Esophagus squamous epithelium (tissue), 4 donors: Measurements from ENCODE around the gene CAMK4.

Experiments used
- POLR2A ChIP-seq, 4 donors: fragments of 450-650 bp; IDR thresholded peaks; one replicate each; pipeline ENCODE4 v1.6.1; 2017; ENCODE audit warnings: antibody characterized with exemption in 4 of 4, mild to moderate bottlenecking in 4 of 4, moderate library complexity in 3 of 4
- TF ChIP-seq, protein P1 (sequence below), 6 experiments: fragments of 450-650 bp in 4 of 6; fragments of 200-600 bp in 2 of 6; sonication (generic) in 2 of 6; IDR thresholded peaks; one replicate each; pipeline ENCODE4 v1.5.1; 2016 to 2019; ENCODE audit warnings: antibody characterized with exemption in 6 of 6, mild to moderate bottlenecking in 4 of 6, moderate library complexity in 4 of 6

DNA sequence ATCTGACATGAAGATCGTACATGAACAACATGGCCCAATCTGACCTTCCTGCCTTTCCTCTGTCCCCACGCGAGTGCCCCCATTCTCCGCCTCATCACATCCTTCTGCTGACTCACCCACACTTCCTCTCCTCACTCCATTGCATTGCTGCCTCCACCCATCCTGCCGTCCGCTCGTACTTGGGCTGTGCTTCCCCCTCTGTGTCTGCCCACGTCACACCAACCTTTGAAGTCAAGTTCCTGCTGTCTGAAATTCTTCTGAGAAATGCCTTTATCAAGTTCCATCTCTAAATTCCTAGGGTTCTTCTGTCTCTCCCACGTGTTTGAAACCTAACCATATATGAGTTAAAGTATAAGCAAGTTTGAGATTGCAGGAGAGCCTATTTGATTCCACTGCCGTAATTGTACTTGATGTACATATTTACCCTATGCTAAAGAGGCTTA is 306.1 kb downstream of the CAMK4 start:
- TF ChIP-seq, protein P1, sequence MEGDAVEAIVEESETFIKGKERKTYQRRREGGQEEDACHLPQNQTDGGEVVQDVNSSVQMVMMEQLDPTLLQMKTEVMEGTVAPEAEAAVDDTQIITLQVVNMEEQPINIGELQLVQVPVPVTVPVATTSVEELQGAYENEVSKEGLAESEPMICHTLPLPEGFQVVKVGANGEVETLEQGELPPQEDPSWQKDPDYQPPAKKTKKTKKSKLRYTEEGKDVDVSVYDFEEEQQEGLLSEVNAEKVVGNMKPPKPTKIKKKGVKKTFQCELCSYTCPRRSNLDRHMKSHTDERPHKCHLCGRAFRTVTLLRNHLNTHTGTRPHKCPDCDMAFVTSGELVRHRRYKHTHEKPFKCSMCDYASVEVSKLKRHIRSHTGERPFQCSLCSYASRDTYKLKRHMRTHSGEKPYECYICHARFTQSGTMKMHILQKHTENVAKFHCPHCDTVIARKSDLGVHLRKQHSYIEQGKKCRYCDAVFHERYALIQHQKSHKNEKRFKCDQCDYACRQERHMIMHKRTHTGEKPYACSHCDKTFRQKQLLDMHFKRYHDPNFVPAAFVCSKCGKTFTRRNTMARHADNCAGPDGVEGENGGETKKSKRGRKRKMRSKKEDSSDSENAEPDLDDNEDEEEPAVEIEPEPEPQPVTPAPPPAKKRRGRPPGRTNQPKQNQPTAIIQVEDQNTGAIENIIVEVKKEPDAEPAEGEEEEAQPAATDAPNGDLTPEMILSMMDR (IDR thresholded peaks at IDR 0.05) = no peak
- TF ChIP-seq POLR2A (IDR thresholded peaks at IDR 0.05) = no peak
